Choroid plexus epithelial cell (primary cell): ENCODE results near the gene NT5DC1.

Experiments used
- DNase-seq: peaks from one replicate; pipeline ENCODE4 v3.0.0-alpha.2; 2010; ENCODE audit warnings: low read depth
- H3K4me3 ChIP-seq: 2 replicates; pipeline ENCODE4 v1.5.1; 2011; ENCODE audit warnings: low read depth, mild to moderate bottlenecking, control low read depth, low read length, moderate library complexity
- TF ChIP-seq, protein P1 (sequence below): conservative IDR thresholded peaks from 2 replicates; pipeline ENCODE4 v1.5.1; 2011; ENCODE audit warnings: low read depth, mild to moderate bottlenecking, control low read depth, inconsistent platforms, low read length, moderate library complexity

Gene NT5DC1

GRCh38 chr6:116062496-116062895, 38.2 kb upstream of the NT5DC1 start:
- no peak for DNase-seq
- no peak overlapping the region for H3K4me3 ChIP-seq
- TF ChIP-seq, protein P1, sequence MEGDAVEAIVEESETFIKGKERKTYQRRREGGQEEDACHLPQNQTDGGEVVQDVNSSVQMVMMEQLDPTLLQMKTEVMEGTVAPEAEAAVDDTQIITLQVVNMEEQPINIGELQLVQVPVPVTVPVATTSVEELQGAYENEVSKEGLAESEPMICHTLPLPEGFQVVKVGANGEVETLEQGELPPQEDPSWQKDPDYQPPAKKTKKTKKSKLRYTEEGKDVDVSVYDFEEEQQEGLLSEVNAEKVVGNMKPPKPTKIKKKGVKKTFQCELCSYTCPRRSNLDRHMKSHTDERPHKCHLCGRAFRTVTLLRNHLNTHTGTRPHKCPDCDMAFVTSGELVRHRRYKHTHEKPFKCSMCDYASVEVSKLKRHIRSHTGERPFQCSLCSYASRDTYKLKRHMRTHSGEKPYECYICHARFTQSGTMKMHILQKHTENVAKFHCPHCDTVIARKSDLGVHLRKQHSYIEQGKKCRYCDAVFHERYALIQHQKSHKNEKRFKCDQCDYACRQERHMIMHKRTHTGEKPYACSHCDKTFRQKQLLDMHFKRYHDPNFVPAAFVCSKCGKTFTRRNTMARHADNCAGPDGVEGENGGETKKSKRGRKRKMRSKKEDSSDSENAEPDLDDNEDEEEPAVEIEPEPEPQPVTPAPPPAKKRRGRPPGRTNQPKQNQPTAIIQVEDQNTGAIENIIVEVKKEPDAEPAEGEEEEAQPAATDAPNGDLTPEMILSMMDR = no peak

DNA sequence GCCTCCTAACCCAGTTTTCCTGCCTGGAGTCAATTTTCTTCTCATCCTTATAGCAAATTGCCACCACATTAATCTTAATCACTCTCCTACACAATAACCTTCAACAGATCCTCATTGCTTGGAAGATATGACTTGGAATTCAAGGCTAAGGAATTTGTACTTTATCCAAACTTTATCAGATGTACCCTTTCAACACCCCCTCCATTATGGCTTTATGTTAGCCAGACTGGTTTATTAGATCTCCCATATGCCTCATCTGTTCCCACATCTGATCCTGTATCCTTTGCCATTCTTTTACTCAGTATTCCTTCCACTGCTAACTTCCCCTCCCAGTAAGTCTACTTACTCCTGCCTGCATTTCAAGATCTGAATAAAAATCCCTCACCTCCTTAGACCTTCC, 36.0 kb upstream of the NT5DC1 start:
- TF ChIP-seq, protein P1 = no peak
- H3K4me3 ChIP-seq = no peak overlapping the region
- DNase-seq = no peak

GRCh38 chr6:116066789-116067188, 33.9 kb upstream of the NT5DC1 start:
- TF ChIP-seq, protein P1 = no peak
- H3K4me3 ChIP-seq = no peak overlapping the region
- no peak for DNase-seq

GRCh38 chr6:116070101-116070500, 30.6 kb upstream of the NT5DC1 start:
- no peak overlapping the region for H3K4me3 ChIP-seq
- DNase-seq = no peak
- TF ChIP-seq, protein P1 = no peak

- TF ChIP-seq, protein P1 = no peak
- no peak for DNase-seq
- no peak overlapping the region for H3K4me3 ChIP-seq
These were observed 29.9 kb upstream of the NT5DC1 start for GRCh38 chr6:116070616-116071389.

DNA sequence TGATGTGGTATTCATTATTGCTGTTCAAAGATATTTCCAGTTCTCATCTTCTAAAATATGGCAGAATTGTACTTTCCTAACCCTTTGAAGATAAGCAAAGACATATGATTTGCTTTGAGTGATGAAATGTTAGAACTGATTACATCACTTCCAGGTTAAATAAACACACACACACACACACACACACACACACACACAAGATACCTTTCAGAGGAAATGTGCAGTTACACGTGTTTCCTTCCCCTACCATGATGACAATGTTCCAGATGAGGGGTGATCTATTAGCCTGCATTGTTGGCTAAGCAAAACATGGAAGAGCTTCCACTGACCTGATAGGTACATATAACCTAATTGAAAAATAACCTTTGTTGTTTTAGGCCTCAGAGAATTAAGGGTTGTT, 28.3 kb upstream of the NT5DC1 start:
- peak; percentile 29 for DNase-seq
- no peak overlapping the region for H3K4me3 ChIP-seq
- TF ChIP-seq, protein P1 = no peak
